Measurements from ENCODE around the gene CAVIN1.
"Not testable (repeated sequence)": the region's sequence is repeated elsewhere in the genome, so short reads cannot be mapped to it uniquely, and the experiment has no call there.

Gene CAVIN1

DNA sequence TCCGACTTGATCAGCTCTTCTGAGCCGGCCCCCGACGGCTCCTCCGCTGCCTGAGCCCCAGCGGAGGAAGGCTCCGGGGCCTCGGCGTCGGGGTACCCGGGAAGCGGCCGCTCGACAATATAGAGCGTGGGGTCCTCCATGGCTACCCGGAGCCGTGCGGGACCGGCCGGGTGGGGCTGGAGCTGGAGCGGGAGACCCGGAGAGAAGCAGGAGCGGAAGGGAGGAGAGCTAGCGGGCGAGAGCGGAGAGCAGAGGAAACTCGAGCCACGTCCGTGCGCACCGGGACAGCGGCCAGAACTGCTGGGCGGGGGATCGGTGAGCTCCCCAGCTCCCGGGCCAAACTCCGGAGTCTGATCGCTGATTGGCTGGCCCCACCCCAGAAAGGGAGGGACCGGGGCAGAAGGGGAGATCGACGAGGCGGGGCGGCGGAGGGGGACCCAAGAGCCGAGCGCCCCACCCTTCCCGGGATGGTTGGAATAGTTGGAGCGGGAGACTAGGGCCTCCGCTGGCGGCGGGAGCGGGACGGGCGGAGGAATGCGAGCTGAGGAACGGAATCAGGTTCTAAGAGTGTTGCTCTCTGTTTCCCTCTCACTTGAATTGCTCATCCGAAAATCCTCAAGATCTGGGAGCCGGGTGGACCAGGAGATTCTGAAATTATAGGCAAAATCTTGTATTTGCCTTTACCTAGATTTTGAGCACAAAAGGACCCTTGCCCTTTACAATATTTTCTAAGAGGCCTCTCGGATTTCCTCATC lies at the start of gene CAVIN1:
Gene CAVIN1 (minus strand): TSS at position 299 of the 755 bp plus-strand sequence. CDS start 159 bp downstream, at position 140.
- DNase-seq = peak; percentile 76

DNA sequence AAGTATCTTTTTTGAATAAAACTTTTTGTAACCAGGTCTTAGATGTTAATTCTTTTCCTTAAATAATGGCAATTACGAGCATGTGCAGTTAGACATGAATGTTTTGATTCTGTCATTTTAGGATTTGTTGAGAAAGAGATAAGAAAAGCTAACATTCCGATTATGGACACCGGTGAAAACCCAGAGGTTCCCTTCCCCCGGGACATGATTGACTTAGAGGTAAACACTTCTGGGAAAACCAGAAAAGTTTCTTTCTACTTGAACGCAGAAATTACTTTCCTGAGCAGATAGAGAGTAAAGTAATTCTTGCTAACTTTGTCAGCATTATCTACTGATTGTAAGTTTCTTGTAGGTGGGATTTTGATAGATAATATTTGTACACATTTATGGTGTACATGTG lies 44.8 kb upstream of the CAVIN1 start:
- DNase-seq = no peak

DNA sequence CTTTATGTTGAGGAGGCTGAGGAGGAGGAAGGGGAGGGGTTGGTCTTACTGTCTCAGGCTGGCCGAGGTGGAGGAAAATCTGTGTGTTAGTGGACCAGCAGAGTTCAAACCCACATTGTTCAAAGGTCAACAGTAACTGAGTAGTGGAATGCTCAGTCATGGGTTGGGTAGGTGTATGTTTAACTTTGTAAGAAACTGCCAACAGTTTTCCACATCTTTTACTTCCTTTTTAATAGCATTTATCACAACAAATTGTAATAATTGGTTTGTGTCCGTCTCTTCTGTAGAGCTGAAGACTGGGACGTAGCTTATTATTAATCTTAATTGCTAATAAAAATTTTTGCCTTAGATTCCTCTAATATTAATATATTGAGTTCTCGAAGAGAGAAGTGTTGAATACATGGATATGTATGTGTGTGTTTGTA lies 40.9 kb upstream of the CAVIN1 start:
- no peak for DNase-seq

DNA sequence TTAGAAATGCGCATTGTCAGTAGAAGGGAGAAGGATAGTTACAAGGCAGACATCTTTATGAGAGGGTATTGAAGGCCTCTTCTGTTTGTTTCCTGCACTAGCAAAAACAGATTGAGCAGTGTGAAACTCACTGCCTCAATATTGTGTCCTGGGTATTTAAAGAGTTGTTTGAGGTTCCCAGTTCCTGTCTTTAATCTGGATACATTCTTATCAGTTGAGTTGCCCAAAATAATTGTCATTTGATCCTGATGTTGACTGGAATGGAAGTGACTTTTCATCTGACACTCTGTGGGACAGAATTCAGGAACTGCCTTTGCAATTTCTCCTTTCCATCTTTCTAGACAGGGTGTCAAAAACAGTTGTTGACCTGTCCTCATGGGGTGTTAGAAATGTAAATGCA lies 37.3 kb upstream of the CAVIN1 start:
- DNase-seq = peak; percentile 22

DNA sequence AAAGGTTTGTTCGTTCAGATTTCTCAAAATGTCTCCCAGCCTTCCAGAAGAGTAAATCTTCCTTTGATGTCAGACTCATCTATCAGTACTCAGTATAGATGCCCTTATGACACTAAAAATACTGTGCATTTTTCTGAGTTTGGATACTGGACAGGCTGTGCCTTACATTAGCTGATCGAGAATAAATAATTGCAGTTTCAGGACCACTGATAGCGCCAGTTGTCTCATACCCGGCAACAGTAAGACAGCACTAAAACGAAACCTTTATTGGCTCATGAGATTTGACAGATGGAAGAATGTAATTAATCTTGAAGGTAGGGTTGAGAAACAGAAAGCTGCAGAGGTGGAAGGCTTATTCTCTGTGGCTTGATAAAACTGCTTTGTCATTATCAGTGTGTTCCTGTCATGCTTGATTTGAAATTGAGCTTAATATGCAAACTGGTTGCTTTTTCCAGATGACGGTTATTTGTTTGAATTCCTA lies 36.8 kb upstream of the CAVIN1 start:
- DNase-seq = peak; percentile 31

- peak; percentile 49 for DNase-seq
Observed at GRCh38 chr17:42459256-42459800, 36.3 kb upstream of the CAVIN1 start.

DNA sequence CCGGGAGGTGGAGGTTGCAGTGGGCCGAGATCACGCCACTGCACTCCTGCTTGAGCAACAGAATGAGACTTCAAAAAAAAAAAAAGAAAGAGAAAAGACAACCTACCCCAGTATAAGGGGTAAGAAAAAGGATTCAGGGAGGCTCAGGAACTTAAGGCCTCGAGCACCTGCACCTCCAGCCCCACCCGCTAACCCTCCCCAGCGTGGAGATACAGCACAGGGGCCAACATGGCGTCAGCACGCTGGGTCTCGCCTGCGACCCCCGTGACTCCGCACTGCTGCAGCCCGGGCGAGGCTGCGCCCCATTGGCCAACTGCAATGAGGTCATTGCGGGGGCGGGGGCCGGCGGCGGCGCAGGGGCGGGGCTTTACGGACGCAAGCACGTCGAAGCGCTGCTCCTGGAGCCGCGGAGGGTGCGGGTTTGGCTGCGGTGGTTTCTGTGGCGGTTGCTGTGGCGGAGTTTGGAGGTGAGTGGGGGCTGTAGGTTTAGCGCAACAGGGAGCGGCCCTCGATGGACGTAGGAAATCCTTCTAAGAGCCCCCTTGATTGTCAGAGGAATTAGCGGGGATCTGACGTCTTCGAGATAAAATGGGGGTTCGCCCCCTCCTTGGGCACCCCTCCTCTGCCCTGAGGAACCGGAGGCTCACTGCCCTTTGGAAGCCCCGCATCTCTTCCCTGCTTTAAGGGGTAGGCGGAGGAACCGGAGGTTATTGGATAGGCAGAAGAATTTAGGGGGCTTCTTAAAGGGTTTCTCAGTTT lies 35.6 kb upstream of the CAVIN1 start, which contains the start of gene ATP6V0A1:
Gene ATP6V0A1 (plus strand): TSS at position 382 of the 759 bp plus-strand sequence. CDS start 2,017 bp downstream, outside the sequence.
- peak; percentile 84 for DNase-seq

DNA sequence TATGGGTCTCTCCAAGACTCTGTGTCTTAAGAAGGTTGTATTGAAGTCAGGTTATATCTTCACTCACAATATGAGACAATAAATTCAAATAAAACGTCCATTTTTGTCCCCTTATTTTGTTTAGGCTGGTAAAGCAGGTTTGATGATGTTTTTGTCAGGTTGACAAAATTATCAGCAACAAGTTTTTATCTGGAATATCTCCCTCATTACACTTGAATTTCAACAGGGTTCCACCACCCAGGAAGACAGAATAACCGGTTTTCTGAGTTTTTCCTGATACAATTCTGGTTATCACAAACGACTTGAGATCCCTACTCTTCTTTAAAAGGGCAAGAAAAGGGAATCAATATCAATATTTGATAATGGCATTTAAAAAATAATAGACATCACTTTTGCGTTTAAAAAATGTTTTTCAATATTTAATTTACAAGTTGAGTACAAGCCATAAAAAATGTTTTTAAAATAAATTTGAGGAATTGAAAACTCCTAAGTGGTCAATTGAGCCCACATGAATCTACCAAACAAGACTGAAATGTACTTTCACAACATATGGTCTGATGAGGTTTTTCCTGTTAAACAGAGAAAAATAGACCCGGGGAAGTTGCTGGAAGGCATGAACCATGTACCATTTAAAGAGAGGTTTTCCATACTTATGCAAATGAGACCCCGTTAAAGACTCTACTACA lies 34.2 kb upstream of the CAVIN1 start:
- DNase-seq = no peak

- peak; percentile 37 for DNase-seq
Observed at GRCh38 chr17:42456223-42457106, 33.4 kb upstream of the CAVIN1 start.

DNA sequence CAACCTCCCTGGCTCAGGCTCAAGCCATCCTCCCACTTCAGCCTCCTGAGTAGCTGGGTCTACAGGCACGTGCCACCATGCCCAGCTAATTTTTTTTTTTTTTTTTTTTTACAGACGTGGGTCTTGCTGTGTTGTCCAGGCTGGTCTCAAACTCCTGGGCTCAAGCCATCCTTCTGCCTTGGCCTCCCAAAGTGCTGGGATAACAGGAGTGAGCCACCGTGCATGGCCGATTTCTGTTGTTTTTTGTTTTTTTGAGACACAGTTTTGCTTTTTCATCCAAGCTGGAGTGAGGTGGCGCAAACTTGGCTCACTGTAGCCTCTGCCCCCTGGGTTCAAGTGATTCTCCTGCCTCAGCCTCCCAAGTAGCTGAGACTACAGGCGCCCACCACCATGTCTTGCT lies 31.9 kb upstream of the CAVIN1 start:
- DNase-seq = not testable (repeated sequence)

DNA sequence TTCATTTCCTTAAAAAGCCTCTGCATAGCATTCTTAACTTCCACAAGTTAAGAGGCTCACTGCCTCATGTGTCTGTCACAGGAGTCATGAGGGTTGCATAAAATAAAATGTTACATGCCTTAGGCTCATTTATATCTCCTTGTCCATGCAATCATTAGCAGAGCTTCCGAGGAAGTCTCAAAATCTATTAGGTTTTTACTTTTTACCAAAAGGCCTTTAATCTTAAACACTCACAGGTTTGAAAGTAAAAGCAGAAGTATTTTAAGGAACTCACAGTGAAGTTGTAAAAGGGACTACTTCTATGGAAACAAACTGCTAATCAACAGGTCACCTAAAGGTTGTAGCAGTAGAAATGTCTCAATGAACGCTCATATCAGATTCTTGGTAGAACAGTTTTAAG lies 30.4 kb upstream of the CAVIN1 start:
- DNase-seq = no peak

- DNase-seq = not testable (repeated sequence)
Observed at GRCh38 chr17:42451270-42451669, 28.2 kb upstream of the CAVIN1 start.

DNA sequence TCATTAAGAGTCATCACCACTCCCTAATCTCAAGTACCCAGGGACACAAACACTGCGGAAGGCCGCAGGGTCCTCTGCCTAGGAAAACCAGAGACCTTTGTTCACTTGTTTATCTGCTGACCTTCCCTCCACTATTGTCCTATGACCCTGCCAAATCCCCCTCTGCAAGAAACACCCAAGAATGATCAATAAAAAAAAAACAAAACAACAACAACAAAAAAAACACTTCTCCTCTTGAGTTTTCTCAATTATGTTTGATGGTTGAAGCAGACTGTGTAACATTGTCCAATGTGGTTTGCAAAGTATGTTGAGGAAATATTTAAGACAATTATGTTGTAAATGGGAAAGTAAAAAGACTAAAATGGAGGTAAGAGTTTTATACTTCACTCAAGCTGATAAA lies 26.8 kb upstream of the CAVIN1 start:
- not testable (repeated sequence) for DNase-seq

- not testable (repeated sequence) for DNase-seq
Observed at GRCh38 chr17:42449176-42449575, 26.1 kb upstream of the CAVIN1 start.

GRCh38 chr17:42442196-42442565 lies 19.1 kb upstream of the CAVIN1 start:
- DNase-seq = no peak

DNA sequence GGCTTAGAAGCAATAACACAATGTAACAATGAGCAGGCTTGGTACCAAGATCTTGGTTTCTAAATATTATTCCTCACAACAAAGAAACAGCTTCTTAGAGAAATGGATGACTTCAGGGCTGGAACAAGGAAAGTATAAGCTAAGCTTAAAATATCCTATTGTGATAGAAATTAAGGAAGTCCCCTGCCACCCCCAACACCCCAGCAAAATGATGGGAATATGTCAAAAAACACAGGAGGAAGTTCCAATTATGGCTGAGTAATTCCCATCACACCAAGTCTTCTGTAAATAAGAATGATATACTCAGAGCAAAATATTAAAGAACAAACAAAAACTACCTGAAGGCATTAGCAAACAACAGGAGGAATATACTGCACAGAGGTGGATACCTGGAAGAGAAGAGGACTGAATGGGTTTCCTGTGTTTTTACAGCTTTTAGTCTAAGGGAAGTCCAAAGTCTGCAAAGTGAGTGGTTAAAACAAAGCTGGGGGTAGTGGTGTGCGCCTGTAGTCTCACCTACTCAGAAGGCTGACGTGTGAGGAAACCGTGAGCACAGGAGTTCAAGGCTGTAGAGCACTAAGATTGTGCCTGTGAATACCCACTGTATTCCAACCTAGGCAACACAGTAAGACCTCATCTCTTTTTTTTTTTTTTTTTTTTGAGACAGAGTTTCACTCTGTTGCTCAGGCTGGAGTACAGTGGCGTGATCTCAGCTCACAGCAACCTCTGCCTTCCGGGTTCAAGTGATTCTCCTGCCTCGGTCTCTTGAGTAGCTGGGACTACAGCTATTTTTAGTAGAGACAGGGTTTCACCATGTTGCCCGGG lies 18.5 kb upstream of the CAVIN1 start:
- DNase-seq = no peak

- no peak for DNase-seq
Observed at GRCh38 chr17:42438600-42439567, 15.8 kb upstream of the CAVIN1 start.

- DNase-seq = no peak
Observed at GRCh38 chr17:42436391-42436790, 13.3 kb upstream of the CAVIN1 start.

DNA sequence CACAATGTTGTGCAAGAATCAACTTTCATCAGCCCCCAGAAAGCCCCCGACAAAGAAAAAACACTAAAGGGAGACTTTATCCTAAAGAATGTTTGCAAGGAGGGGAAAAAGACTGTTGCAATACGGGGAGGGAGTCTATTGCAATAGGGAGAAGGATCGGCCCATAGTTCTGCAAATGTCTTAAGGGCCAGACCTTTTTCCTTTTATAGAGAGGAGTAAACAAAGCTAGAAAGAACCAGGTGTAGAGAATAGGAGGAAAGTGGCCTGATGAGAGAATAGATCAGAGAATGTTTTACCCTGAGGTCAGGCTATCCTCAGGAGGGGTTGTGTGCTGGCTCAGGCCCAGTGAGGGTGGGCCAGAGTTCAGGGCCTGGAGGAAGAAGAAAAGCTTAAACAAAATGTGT lies 8.7 kb upstream of the CAVIN1 start:
- DNase-seq = no peak

All from DMS79 treated with DMSO at 0.1 percent for 48 hours (cell line).